IMR-90 (cell line): ENCODE data around the gene SIPA1L3. TPM values are rescaled to one million over a fixed set of nuclear protein-coding genes. Genes with fewer than 3 reads are reported as not detected.

Experiments used
- ATAC-seq: fragments of 200-7000 bp; cut with Tn5 transposase; 2 replicates; pipeline ENCODE4 v1.9.1; 2020; ENCODE audit warnings: low read depth, mild to moderate bottlenecking, moderate library complexity
- BruUV-seq: library from RNA; stranded (reverse); fragments of 400-500 nt; replicated peaks from 2 replicates; lab custom pipeline; 2021; lab: Mats Ljungman, UMichigan
- CTCF ChIA-PET: fragments of 300-600 bp; formaldehyde crosslinking; extraction: SDS; loops from one replicate; lab custom pipeline; 2021; ENCODE audit warnings: antibody characterized with exemption; lab: Yijun Ruan, JAX
- POLR2A ChIA-PET: fragments of 300-600 bp; sonication (Branson Sonifier 250); formaldehyde crosslinking; loops from one replicate; lab custom pipeline; 2022; ENCODE audit warnings: antibody characterized with exemption; ENCODE audit not compliant: unreplicated experiment; lab: Charles Lee
- DNase-seq: peaks from one replicate; pipeline ENCODE4 v3.0.0; 2013
- H2AFZ ChIP-seq: replicated peaks from 2 replicates; pipeline ENCODE3; 2013; ENCODE audit warnings: low read length, mild to moderate bottlenecking; ENCODE audit not compliant: poor library complexity
- H2AK5ac ChIP-seq: 2 replicates; pipeline ENCODE4 v1.6.1; 2013; ENCODE audit warnings: low read depth, low read length, inconsistent platforms
- H2AK9ac ChIP-seq: replicated peaks from 2 replicates; pipeline ENCODE3; 2013; ENCODE audit warnings: mild to moderate bottlenecking, low read depth, low read length, moderate library complexity; ENCODE audit not compliant: poor library complexity
- H2BK120ac ChIP-seq: 2 replicates; pipeline ENCODE4 v1.6.1; 2013; ENCODE audit warnings: low read depth, low read length, inconsistent platforms
- H2BK15ac ChIP-seq: 3 replicates; pipeline ENCODE4 v1.6.1; 2013; ENCODE audit warnings: low read depth, low read length, inconsistent platforms
- H2BK20ac ChIP-seq: 2 replicates; pipeline ENCODE4 v1.6.1; 2013; ENCODE audit warnings: low read depth, mild to moderate bottlenecking, inconsistent platforms, low read length, moderate library complexity
- H2BK5ac ChIP-seq: 2 replicates; pipeline ENCODE4 v1.6.1; 2013; ENCODE audit warnings: mild to moderate bottlenecking, low read depth, low read length, inconsistent platforms; ENCODE audit not compliant: poor library complexity, severe bottlenecking
- H3K14ac ChIP-seq: replicated peaks from 2 replicates; pipeline ENCODE4 v1.6.1; 2013; ENCODE audit warnings: low read depth, low read length, inconsistent platforms
- H3K18ac ChIP-seq: 2 replicates; pipeline ENCODE4 v1.6.1; 2013; ENCODE audit warnings: low read depth, low read length, control low read depth
- H3K23ac ChIP-seq: 2 replicates; pipeline ENCODE4 v1.6.1; 2013; ENCODE audit warnings: low read depth, low read length, inconsistent platforms
- H3K27ac ChIP-seq: 2 replicates; pipeline ENCODE4 v1.5.1; 2013; ENCODE audit warnings: mild to moderate bottlenecking, control low read depth, low read length; ENCODE audit not compliant: insufficient read depth
- H3K27me3 ChIP-seq: 2 replicates; pipeline ENCODE4 v1.6.1; 2013; ENCODE audit warnings: low read length; ENCODE audit not compliant: control insufficient read depth, insufficient read depth
- H3K36me3 ChIP-seq: 2 replicates; pipeline ENCODE4 v1.6.1; 2013; ENCODE audit warnings: low read length, mixed read lengths; ENCODE audit not compliant: control insufficient read depth, insufficient read depth
- H3K4ac ChIP-seq: 2 replicates; pipeline ENCODE4 v1.6.1; 2013; ENCODE audit warnings: low read depth, low read length, inconsistent platforms
- H3K4me1 ChIP-seq: 2 replicates; pipeline ENCODE4 v1.6.1; 2013; ENCODE audit warnings: low read length, mixed read lengths; ENCODE audit not compliant: control insufficient read depth, insufficient read depth
- H3K4me2 ChIP-seq: 2 replicates; pipeline ENCODE4 v1.6.1; 2013; ENCODE audit warnings: low read depth, mild to moderate bottlenecking, control low read depth, low read length, moderate library complexity
- H3K4me3 ChIP-seq: 2 replicates; pipeline ENCODE4 v1.5.1; 2013; ENCODE audit warnings: low read depth, mild to moderate bottlenecking, control low read depth, low read length, moderate library complexity; ENCODE audit not compliant: insufficient read depth
- H3K56ac ChIP-seq: 2 replicates; pipeline ENCODE4 v1.6.1; 2013; ENCODE audit warnings: low read length, inconsistent platforms; ENCODE audit not compliant: insufficient read depth; ENCODE audit errors: extremely low read depth
- H3K79me1 ChIP-seq, 2 experiments: 2 replicates each; pipeline ENCODE4 v1.6.1; 2013; ENCODE audit warnings: low read length in 2 of 2, inconsistent platforms in 1 of 2, low read depth in 1 of 2
- H3K9ac ChIP-seq: 2 replicates; pipeline ENCODE4 v1.6.1; 2013; ENCODE audit warnings: low read depth, low read length, control low read depth
- H3K9me1 ChIP-seq: 2 replicates; pipeline ENCODE4 v1.6.1; 2013; ENCODE audit warnings: low read length, inconsistent platforms; ENCODE audit not compliant: insufficient read depth
- H3K9me3 ChIP-seq: 2 replicates; pipeline ENCODE4 v1.6.1; 2013; ENCODE audit warnings: low read length; ENCODE audit not compliant: control insufficient read depth, insufficient read depth
- H4K20me1 ChIP-seq: 2 replicates; pipeline ENCODE4 v1.6.1; 2013; ENCODE audit warnings: low read length, inconsistent platforms; ENCODE audit not compliant: insufficient read depth
- H4K5ac ChIP-seq: 2 replicates; pipeline ENCODE4 v1.6.1; 2013; ENCODE audit warnings: mild to moderate bottlenecking, low read depth, low read length, control low read depth
- H4K8ac ChIP-seq, 2 experiments: 2 replicates each; pipeline ENCODE4 v1.6.1; 2013; ENCODE audit warnings: low read depth in 2 of 2, low read length in 2 of 2, control low read depth in 1 of 2, inconsistent platforms in 1 of 2
- H4K91ac ChIP-seq: 2 replicates; pipeline ENCODE4 v1.6.1; 2013; ENCODE audit warnings: low read depth, low read length, inconsistent platforms; ENCODE audit not compliant: insufficient read depth
- BHLHE40 ChIP-seq: fragments of 150-350 bp; IDR thresholded peaks from 2 replicates; pipeline ENCODE4 v1.6.1; 2016; ENCODE audit warnings: mild to moderate bottlenecking, low read depth, low read length
- CEBPB ChIP-seq: IDR thresholded peaks from 2 replicates; pipeline ENCODE4 v1.6.1; 2012; ENCODE audit warnings: low read depth, low read length, improper control_type of control experiment
- CHD1 ChIP-seq: IDR thresholded peaks from 2 replicates; pipeline ENCODE4 v1.6.1; 2012; ENCODE audit warnings: low read depth, low read length, improper control_type of control experiment
- CTCF ChIP-seq: conservative IDR thresholded peaks from 2 replicates; pipeline ENCODE4 v1.5.1; 2012; ENCODE audit warnings: mild to moderate bottlenecking, low read depth, low read length, improper control_type of control experiment
- FOS ChIP-seq: fragments of 150-350 bp; IDR thresholded peaks from 2 replicates; pipeline ENCODE4 v1.6.1; 2016; ENCODE audit warnings: low read depth, low read length
- MAZ ChIP-seq: IDR thresholded peaks from 2 replicates; pipeline ENCODE4 v1.6.1; 2012; ENCODE audit warnings: low read depth, mild to moderate bottlenecking, low read length, improper control_type of control experiment, moderate library complexity, borderline replicate concordance
- MXI1 ChIP-seq: IDR thresholded peaks from 2 replicates; pipeline ENCODE4 v1.6.1; 2012; ENCODE audit warnings: low read depth, mild to moderate bottlenecking, low read length, moderate library complexity, borderline replicate concordance
- NFE2L2 ChIP-seq: fragments of 150-350 bp; IDR thresholded peaks from 2 replicates; pipeline ENCODE4 v1.6.1; 2016; ENCODE audit warnings: low read depth, mild to moderate bottlenecking, low read length
- RAD21 ChIP-seq: IDR thresholded peaks from 2 replicates; pipeline ENCODE4 v1.6.1; 2012; ENCODE audit warnings: low read length, improper control_type of control experiment
- USF2 ChIP-seq: fragments of 150-350 bp; IDR thresholded peaks from 2 replicates; pipeline ENCODE4 v1.6.1; 2017; ENCODE audit warnings: mild to moderate bottlenecking, antibody characterized with exemption, low read length, low read depth
- WGBS, 2 experiments: methylation state at CpG; one replicate each; pipeline versions ENCODE4 v1.1.5 to v1.1.7; 2013; ENCODE audit warnings: missing lambda C conversion rate in 2 of 2; ENCODE audit not compliant: insufficient read length in 1 of 2; ENCODE audit errors: extremely low coverage in 2 of 2; 5-methylcytosine and 5-hydroxymethylcytosine counted together
- dilution Hi-C: fragments of 300-500 bp; cut with HindIII; formaldehyde crosslinking; loops from one replicate; pipeline ENCODE4 v1.14.3; 2018; ENCODE audit warnings: low sequenced_read_pairs; ENCODE audit not compliant: unreplicated experiment
- in situ Hi-C: fragments of 300-500 bp; cut with MboI; formaldehyde crosslinking; loops from 3 replicates; pipeline ENCODE4 v1.14.3; 2019; ENCODE audit warnings: low sequenced_read_pairs, inconsistent platforms, mixed read lengths
- intact Hi-C: fragments of 100-400 bp; cut with micrococcal nuclease; formaldehyde crosslinking; loops from 2 replicates; pipeline ENCODE4 v1.10.0; 2022
- polyA plus RNA-seq, 3 experiments: library from polyadenylated mRNA; depleted of rRNA; stranded (reverse); fragments of >200 nt; gene quantifications; 2 replicates each; pipeline ENCODE4 v1.2.3, GENCODE V29; 2012; ENCODE audit warnings: low replicate concordance in 1 of 3
- total RNA-seq: library from RNA; depleted of rRNA; stranded (reverse); fragments of >200 nt; gene quantifications from 2 replicates; pipeline ENCODE4 v1.2.3, GENCODE V29; 2012

The SIPA1L3 gene
- total and polyA plus RNA-seq, 2 of the 4 experiments (the other 2 are of a cell fraction) = 4.1 to 9.4 TPM

- dilution Hi-C loops = no loop called here
- ChIA-PET CTCF (interaction anchor here (0.6 kb wide), 1 partner anchor 14 kb away, joined by 3 read pairs; no protein-coding TSS in a partner anchor), POLR2A (no interaction called here)
- no peak overlapping the region for H2BK20ac ChIP-seq
- H3K4me2 ChIP-seq = no peak overlapping the region
- no peaks in the 10 kb centered on the region for H3K27me3 ChIP-seq
- H2BK15ac ChIP-seq = no peak overlapping the region
- no peak for TF ChIP-seq BHLHE40
- TF ChIP-seq FOS = no peak
- TF ChIP-seq CTCF = no peak
- no peak for TF ChIP-seq MXI1
- TF ChIP-seq CHD1 = no peak
- TF ChIP-seq USF2 = no peak
- no peak for TF ChIP-seq MAZ
- TF ChIP-seq RAD21 = no peak
- no peak for TF ChIP-seq NFE2L2
- no peak for TF ChIP-seq CEBPB
- no peak overlapping the region for H3K4me3 ChIP-seq
- ATAC-seq (no peak), DNase-seq (no peak)
- H3K27ac ChIP-seq = no peak overlapping the region
- H3K14ac ChIP-seq = no peak overlapping the region
- no peak overlapping the region for H3K23ac ChIP-seq
- intact Hi-C loops = no loop called here
- H3K4ac ChIP-seq = no peak overlapping the region
- H4K91ac ChIP-seq = no peak overlapping the region
- H3K18ac ChIP-seq = no peak overlapping the region
- no peak overlapping the region for H2AFZ ChIP-seq
- H4K8ac ChIP-seq = no peak overlapping the region
- peaks cover 39% of the 10 kb centered on the region for H3K36me3 ChIP-seq
- BruUV-seq = no TSS peak
- no peaks in the 10 kb centered on the region for H3K9me1 ChIP-seq
- peaks cover 0 to 11% of the 10 kb centered on the region in 2 experiments; a peak in 1 of 4 replicates for H3K79me1 ChIP-seq
- no peak overlapping the region for H2AK9ac ChIP-seq
- H3K4me1 ChIP-seq = no peaks in the 10 kb centered on the region
- no peaks in the 10 kb centered on the region for H4K20me1 ChIP-seq
- H2BK5ac ChIP-seq = no peak overlapping the region
- no peak overlapping the region for H3K9ac ChIP-seq
- H3K9me3 ChIP-seq = peaks cover 6% of the 10 kb centered on the region; the same call in 1 of the 2 replicates
- H3K56ac ChIP-seq = no peak overlapping the region
- H2BK120ac ChIP-seq = no peak overlapping the region
- no peak overlapping the region for H2AK5ac ChIP-seq
- in situ Hi-C loops = no loop called here
- H4K5ac ChIP-seq = no peak overlapping the region
- WGBS, 2 experiments = 83% methylated on average over 1 of the region's 5 CpGs; no CpG with 5 or more reads in 1 of the 2 experiments
These were observed 255.1 kb downstream of the SIPA1L3 start for GRCh38 chr19:38162094-38162493.
